Upper lobe of left lung (tissue), 4 donors: Measurements from ENCODE around the gene BDNF.
A peak's percentile ranks its signal among the peaks of the same experiment; 100 is the strongest.

Experiments used
- EP300 ChIP-seq, 4 donors: sonication (generic); formaldehyde crosslinking; IDR thresholded peaks; one replicate each; pipeline ENCODE4 v1.5.1; 2017; ENCODE audit warnings: antibody characterized with exemption in 4 of 4, control low read depth in 2 of 4
- POLR2A ChIP-seq, 4 donors: fragments of 450-650 bp; IDR thresholded peaks; one replicate each; pipeline ENCODE4 v1.5.1; 2016 to 2017; ENCODE audit warnings: antibody characterized with exemption in 4 of 4, mild to moderate bottlenecking in 2 of 4

- TF ChIP-seq EP300 (IDR thresholded peaks at IDR 0.05) (peak in 2 of 4 donors; percentile 11 to 50), POLR2A (IDR thresholded peaks at IDR 0.05) (no peak)
These were observed 43.9 kb downstream of the BDNF start for GRCh38 chr11:27656320-27656719.
